A673 (cell line): Measurements from ENCODE around the gene FES.

Experiments used
- EZH2 ChIP-seq: fragments of 200-600 bp; sonication (generic); IDR thresholded peaks from 2 replicates; pipeline ENCODE4 v1.6.1; 2017; ENCODE audit warnings: borderline replicate concordance, low read depth, mild to moderate bottlenecking, mixed read lengths, antibody characterized with exemption, low read length; ENCODE audit not compliant: poor library complexity, severe bottlenecking
- TF ChIP-seq, protein P1 (sequence below): fragments of 300-800, 200-600 bp; sonication (generic); conservative IDR thresholded peaks from 2 replicates; pipeline ENCODE4 v1.5.1; 2017; ENCODE audit warnings: low read depth, mild to moderate bottlenecking, antibody characterized with exemption, low read length, moderate library complexity, mixed read lengths

DNA sequence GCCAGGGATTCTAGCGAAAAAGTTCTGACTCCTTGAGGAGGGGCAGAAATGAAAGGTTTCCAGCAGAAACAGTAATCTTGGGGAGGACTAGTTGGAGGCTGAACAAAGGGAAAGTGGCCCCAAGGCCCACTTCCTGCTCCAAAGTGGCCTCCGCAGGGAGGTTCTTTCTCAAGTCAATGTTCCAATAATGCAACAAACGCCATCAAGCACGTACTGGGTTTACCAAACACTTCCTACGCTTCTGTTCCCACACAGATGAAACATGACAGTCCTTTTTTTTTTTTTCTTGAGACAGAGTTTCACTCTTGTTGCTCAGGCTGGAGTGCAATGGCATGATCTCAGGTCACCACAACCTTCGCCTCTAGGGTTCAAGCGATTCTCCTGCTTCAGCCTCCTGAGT lies 60.8 kb downstream of the FES start:
- TF ChIP-seq, protein P1, sequence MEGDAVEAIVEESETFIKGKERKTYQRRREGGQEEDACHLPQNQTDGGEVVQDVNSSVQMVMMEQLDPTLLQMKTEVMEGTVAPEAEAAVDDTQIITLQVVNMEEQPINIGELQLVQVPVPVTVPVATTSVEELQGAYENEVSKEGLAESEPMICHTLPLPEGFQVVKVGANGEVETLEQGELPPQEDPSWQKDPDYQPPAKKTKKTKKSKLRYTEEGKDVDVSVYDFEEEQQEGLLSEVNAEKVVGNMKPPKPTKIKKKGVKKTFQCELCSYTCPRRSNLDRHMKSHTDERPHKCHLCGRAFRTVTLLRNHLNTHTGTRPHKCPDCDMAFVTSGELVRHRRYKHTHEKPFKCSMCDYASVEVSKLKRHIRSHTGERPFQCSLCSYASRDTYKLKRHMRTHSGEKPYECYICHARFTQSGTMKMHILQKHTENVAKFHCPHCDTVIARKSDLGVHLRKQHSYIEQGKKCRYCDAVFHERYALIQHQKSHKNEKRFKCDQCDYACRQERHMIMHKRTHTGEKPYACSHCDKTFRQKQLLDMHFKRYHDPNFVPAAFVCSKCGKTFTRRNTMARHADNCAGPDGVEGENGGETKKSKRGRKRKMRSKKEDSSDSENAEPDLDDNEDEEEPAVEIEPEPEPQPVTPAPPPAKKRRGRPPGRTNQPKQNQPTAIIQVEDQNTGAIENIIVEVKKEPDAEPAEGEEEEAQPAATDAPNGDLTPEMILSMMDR: no peak
- TF ChIP-seq EZH2: no peak
